Osteoblast (primary cell): ENCODE measurements around the gene SLC7A9. TPM values are rescaled to one million over a fixed set of nuclear protein-coding genes. Genes with fewer than 3 reads are reported as not detected.

Source experiments
- DNase-seq: peaks from one replicate; pipeline ENCODE4 v3.0.0; 2011; ENCODE audit warnings: low spot score, mixed read lengths; ENCODE audit not compliant: insufficient read length; ENCODE audit errors: missing footprints
- H2AFZ ChIP-seq: 2 replicates; pipeline ENCODE4 v1.6.0; 2011; ENCODE audit warnings: mild to moderate bottlenecking, low read length
- H3K27ac ChIP-seq: 2 replicates; pipeline ENCODE4 v1.5.1; 2011; ENCODE audit warnings: mild to moderate bottlenecking, low read depth, low read length, moderate library complexity
- H3K27me3 ChIP-seq: 2 replicates; pipeline ENCODE4 v1.6.0; 2012; ENCODE audit warnings: mild to moderate bottlenecking, control low read depth, inconsistent platforms, low read length, moderate library complexity; ENCODE audit not compliant: insufficient read depth
- H3K36me3 ChIP-seq: 2 replicates; pipeline ENCODE4 v1.5.1; 2011; ENCODE audit warnings: mild to moderate bottlenecking, low read length, control low read depth, moderate library complexity; ENCODE audit not compliant: insufficient read depth
- H3K4me1 ChIP-seq: 2 replicates; pipeline ENCODE4 v1.5.1; 2011; ENCODE audit warnings: mild to moderate bottlenecking, low read length, control low read depth, moderate library complexity; ENCODE audit not compliant: insufficient read depth
- H3K4me2 ChIP-seq: 2 replicates; pipeline ENCODE4 v1.6.0; 2011; ENCODE audit warnings: mild to moderate bottlenecking, low read length; ENCODE audit not compliant: insufficient read depth
- H3K4me3 ChIP-seq: fragments of 200-600 bp; sonication (generic); 3 replicates; pipeline ENCODE4 v1.5.1; 2012; ENCODE audit warnings: mild to moderate bottlenecking, low read length, inconsistent platforms; ENCODE audit not compliant: insufficient read depth
- H3K79me2 ChIP-seq: 2 replicates; pipeline ENCODE4 v1.6.0; 2012; ENCODE audit warnings: mild to moderate bottlenecking, low read length, control low read depth, inconsistent platforms; ENCODE audit not compliant: insufficient read depth
- H3K9me3 ChIP-seq: 2 replicates; pipeline ENCODE4 v1.5.1; 2011; ENCODE audit warnings: low read depth, low read length, control low read depth
- H4K20me1 ChIP-seq: 2 replicates; pipeline ENCODE4 v1.6.0; 2012; ENCODE audit warnings: mild to moderate bottlenecking, low read length, control low read depth; ENCODE audit not compliant: insufficient read depth
- total RNA-seq: library from RNA; depleted of rRNA; stranded (reverse); fragments of >200 nt; gene quantifications from 2 replicates; pipeline ENCODE4 v1.2.3, GENCODE V29; 2012
- TF ChIP-seq, protein P1 (sequence below): IDR thresholded peaks from 2 replicates; pipeline ENCODE4 v1.5.1; 2011; ENCODE audit warnings: mild to moderate bottlenecking, low read depth, low read length, moderate library complexity; ENCODE audit errors: extremely low read depth

SLC7A9 gene
- total RNA-seq, 1 donor, result under 0.01 TPM

DNA sequence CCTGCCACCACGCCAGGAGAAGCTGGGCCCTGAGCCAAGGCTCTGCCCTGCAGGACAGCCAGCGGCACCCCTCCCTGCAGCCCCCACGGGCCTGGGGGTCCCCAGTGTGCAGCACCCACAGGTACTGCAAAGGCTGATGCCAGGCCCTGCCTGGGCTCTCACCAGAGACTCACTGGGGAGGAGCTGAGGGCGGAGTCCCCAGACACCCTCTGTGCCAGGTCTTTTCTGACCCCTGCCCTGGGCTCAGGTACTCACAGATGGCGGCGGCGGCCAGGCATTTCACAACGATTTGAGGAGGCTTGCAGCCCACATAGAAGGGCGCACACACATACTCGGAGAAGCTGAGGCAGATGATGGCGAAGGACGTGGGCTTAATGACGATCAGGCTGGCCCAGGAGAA is 5.7 kb downstream of the SLC7A9 start:
- peak; percentile 47 for DNase-seq
- H3K27ac ChIP-seq, result no peak overlapping the region
- no peak overlapping the region for H2AFZ ChIP-seq
- H3K4me1 ChIP-seq, result no peaks in the 10 kb centered on the region
- no peaks in the 10 kb centered on the region for H3K36me3 ChIP-seq
- no peak overlapping the region for H3K4me3 ChIP-seq
- TF ChIP-seq, protein P1, sequence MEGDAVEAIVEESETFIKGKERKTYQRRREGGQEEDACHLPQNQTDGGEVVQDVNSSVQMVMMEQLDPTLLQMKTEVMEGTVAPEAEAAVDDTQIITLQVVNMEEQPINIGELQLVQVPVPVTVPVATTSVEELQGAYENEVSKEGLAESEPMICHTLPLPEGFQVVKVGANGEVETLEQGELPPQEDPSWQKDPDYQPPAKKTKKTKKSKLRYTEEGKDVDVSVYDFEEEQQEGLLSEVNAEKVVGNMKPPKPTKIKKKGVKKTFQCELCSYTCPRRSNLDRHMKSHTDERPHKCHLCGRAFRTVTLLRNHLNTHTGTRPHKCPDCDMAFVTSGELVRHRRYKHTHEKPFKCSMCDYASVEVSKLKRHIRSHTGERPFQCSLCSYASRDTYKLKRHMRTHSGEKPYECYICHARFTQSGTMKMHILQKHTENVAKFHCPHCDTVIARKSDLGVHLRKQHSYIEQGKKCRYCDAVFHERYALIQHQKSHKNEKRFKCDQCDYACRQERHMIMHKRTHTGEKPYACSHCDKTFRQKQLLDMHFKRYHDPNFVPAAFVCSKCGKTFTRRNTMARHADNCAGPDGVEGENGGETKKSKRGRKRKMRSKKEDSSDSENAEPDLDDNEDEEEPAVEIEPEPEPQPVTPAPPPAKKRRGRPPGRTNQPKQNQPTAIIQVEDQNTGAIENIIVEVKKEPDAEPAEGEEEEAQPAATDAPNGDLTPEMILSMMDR, result no peak
- H3K27me3 ChIP-seq, result no peaks in the 10 kb centered on the region
- no peak overlapping the region for H3K4me2 ChIP-seq
- H3K79me2 ChIP-seq, result no peaks in the 10 kb centered on the region
- no peaks in the 10 kb centered on the region for H4K20me1 ChIP-seq
- H3K9me3 ChIP-seq, result no peaks in the 10 kb centered on the region

DNA sequence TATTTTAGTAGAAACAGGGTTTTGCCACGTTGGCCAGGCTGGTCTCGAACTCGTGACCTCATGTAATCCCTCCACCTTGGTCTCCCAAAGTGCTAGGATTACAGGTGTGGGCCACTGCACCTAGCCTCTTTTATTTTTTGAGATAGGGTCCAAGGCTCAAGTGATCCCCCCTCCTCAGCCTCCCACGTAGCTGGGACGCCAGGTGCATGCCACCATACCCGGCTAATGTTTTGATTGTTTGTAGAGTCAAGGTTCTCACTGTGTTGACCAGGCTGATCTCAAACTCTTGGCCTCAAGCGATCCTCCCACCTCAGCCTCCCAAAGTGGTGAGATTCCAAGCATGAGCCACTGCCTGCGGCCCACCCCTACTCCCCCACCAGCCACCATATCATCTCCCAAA is 6.3 kb downstream of the SLC7A9 start:
- TF ChIP-seq, protein P1, result no peak
- H3K9me3 ChIP-seq, result no peaks in the 10 kb centered on the region
- no peaks in the 10 kb centered on the region for H3K4me1 ChIP-seq
- H2AFZ ChIP-seq, result no peak overlapping the region
- H3K27me3 ChIP-seq, result no peaks in the 10 kb centered on the region
- no peak overlapping the region for H3K4me2 ChIP-seq
- no peaks in the 10 kb centered on the region for H3K36me3 ChIP-seq
- no peaks in the 10 kb centered on the region for H3K79me2 ChIP-seq
- DNase-seq, result no peak
- H3K27ac ChIP-seq, result no peak overlapping the region
- H4K20me1 ChIP-seq, result no peaks in the 10 kb centered on the region
- H3K4me3 ChIP-seq, result no peak overlapping the region

DNA sequence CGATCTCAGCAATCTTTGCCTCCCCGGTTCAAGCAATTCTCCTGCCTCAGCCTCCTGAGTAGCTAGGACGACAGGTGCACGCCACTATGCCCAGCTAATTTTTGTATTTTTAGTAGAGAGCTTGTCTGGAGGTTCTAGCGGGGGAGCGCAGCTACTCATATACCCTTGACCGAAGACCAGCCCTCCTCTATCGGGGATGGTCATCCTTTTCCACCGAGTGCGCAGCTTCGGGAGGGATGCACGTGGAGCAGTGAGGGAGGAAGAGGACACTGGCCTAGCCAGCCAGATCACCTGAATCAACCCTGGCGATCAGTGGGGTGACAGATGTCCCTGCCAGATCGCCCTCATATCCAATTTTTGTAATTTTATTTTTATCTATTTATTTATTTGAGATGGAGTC is 6.8 kb downstream of the SLC7A9 start:
- DNase-seq, result no peak
- TF ChIP-seq, protein P1, result no peak
- no peaks in the 10 kb centered on the region for H3K79me2 ChIP-seq
- no peaks in the 10 kb centered on the region for H3K36me3 ChIP-seq
- H3K4me2 ChIP-seq, result no peak overlapping the region
- no peaks in the 10 kb centered on the region for H3K27me3 ChIP-seq
- no peak overlapping the region for H3K27ac ChIP-seq
- H4K20me1 ChIP-seq, result no peaks in the 10 kb centered on the region
- H3K9me3 ChIP-seq, result no peaks in the 10 kb centered on the region
- H2AFZ ChIP-seq, result no peak overlapping the region
- no peaks in the 10 kb centered on the region for H3K4me1 ChIP-seq
- H3K4me3 ChIP-seq, result no peak overlapping the region

DNA sequence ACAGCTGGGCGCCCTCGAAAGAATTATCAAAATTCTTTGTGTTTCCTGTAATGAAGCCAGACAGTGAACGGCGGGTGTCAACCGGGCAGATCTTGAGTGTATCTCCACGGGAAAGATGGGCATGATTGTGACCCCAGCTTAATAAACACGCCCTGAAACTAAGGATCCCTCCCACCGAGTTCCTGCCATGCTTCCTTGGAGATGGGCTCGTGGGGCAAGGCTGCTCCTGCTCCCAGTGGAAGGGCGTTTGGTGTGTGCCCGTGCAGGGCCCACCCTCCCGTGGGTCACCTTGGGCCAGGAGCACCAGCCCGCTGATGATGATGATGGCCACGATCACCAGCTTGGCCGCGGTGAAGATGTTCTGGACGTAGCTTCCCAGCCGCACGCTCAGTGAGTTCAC is 7.4 kb downstream of the SLC7A9 start:
- no peak overlapping the region for H2AFZ ChIP-seq
- no peak overlapping the region for H3K4me2 ChIP-seq
- no peak for DNase-seq
- no peaks in the 10 kb centered on the region for H3K9me3 ChIP-seq
- H3K27ac ChIP-seq, result no peak overlapping the region
- no peak overlapping the region for H3K4me3 ChIP-seq
- H3K4me1 ChIP-seq, result no peaks in the 10 kb centered on the region
- no peaks in the 10 kb centered on the region for H3K79me2 ChIP-seq
- no peaks in the 10 kb centered on the region for H3K36me3 ChIP-seq
- H3K27me3 ChIP-seq, result no peaks in the 10 kb centered on the region
- no peaks in the 10 kb centered on the region for H4K20me1 ChIP-seq
- TF ChIP-seq, protein P1, result no peak
